T-helper 2 cell treated with Interferon-gamma antibody and Interleukin-4, amounts not matched to agents 5 μg/mL and 100 μg/mL, for 36 hours (primary cell): Measurements from ENCODE around the gene DDX10.
A peak's percentile ranks its signal among the peaks of the same experiment; 100 is the strongest.

ENCODE experiments used
- DNase-seq: peaks from one replicate; pipeline ENCODE4 v3.0.0; 2021; ENCODE audit warnings: low spot score
- H3K27ac Mint-ChIP-seq: one replicate; pipeline ENCODE4 v1.8.0; 2021; ENCODE audit warnings: mild to moderate bottlenecking, mixed read lengths
- H3K27me3 Mint-ChIP-seq: one replicate; pipeline ENCODE4 v1.8.0; 2021; ENCODE audit warnings: low read depth, mixed read lengths
- H3K36me3 Mint-ChIP-seq: one replicate; pipeline ENCODE4 v1.8.0; 2021; ENCODE audit warnings: low read depth, mixed read lengths
- H3K4me1 Mint-ChIP-seq: one replicate; pipeline ENCODE4 v1.8.0; 2021; ENCODE audit warnings: low read depth, mixed read lengths
- H3K4me3 Mint-ChIP-seq: one replicate; pipeline ENCODE4 v1.8.0; 2022; ENCODE audit warnings: mild to moderate bottlenecking, moderate library complexity, mixed read lengths
- H3K9me3 Mint-ChIP-seq: one replicate; pipeline ENCODE4 v1.8.0; 2021; ENCODE audit warnings: mixed read lengths

DDX10 gene

DNA sequence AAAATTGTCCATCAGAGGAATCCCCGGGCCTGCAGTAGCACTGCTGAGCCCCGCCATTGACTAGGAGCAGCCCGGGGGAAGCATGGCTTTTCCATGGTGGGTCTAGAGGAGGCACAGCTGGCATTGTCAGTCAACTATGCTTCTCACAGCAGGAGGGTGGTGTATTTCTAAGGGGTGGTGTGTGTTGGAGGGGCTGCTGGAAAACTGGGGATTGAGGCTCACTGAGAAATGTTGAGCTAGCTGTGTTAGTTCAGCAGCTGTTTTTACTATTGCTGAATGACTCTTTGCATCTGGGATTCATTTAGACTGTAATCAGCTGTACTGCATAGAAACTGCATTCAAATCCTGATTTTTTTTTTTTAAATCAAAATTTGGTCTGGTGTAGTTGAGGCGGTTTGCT lies 5.6 kb downstream of the DDX10 start:
- Mint-ChIP-seq H3K4me3 (no peak overlapping the region), H3K36me3 (peaks cover 14% of the 10 kb centered on the region), H3K27ac (no peak overlapping the region), H3K27me3 (no peaks in the 10 kb centered on the region), H3K9me3 (no peaks in the 10 kb centered on the region), H3K4me1 (peaks cover 26% of the 10 kb centered on the region)
- no peak for DNase-seq

DNA sequence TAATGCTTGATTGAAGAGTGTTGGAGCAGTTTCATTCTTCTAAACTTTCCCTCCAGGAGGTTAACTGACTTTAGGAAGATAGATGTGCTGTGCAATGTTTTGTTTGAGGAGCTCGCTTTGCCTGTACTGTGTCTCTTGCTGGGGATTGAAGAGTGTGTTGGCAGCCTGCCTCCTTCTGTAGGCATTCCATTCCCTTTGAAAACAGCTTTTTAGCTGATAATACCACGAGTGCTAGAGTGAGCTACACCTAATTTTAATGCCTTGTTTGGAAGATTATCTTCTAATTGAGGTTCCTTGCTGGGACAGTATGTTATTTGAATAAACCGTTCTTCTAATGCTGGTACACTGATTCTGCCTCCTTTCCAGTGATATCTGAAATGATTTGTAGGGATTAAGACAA lies 7.2 kb downstream of the DDX10 start:
- no peak overlapping the region for H3K27ac Mint-ChIP-seq
- peaks cover 20% of the 10 kb centered on the region for H3K36me3 Mint-ChIP-seq
- H3K9me3 Mint-ChIP-seq: no peaks in the 10 kb centered on the region
- DNase-seq: no peak
- no peaks in the 10 kb centered on the region for H3K27me3 Mint-ChIP-seq
- H3K4me3 Mint-ChIP-seq: no peak overlapping the region
- peaks cover 13% of the 10 kb centered on the region for H3K4me1 Mint-ChIP-seq

DNA sequence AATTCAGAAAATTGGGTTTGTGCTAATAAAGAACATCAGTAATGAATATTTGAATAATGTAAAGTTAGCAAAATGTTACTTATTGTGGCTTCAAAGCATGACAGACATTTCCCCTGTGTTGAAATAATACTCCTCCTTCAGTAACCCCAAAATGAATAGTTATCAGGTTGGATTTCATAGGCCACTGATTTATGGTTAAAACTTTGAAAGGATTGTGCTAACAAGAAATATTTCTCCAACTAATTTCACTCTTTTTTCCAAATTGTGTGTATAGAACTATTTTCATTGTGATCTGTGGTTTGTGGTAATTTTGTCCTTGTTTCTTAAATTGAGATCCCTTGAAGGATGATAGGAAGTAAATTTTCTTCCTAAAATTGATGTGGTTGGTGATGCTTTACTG lies 7.9 kb downstream of the DDX10 start:
- Mint-ChIP-seq H3K36me3 (peaks cover 23% of the 10 kb centered on the region), H3K4me1 (peaks cover 10% of the 10 kb centered on the region), H3K4me3 (no peak overlapping the region), H3K27me3 (no peaks in the 10 kb centered on the region), H3K27ac (no peak overlapping the region), H3K9me3 (no peaks in the 10 kb centered on the region)
- no peak for DNase-seq

DNA sequence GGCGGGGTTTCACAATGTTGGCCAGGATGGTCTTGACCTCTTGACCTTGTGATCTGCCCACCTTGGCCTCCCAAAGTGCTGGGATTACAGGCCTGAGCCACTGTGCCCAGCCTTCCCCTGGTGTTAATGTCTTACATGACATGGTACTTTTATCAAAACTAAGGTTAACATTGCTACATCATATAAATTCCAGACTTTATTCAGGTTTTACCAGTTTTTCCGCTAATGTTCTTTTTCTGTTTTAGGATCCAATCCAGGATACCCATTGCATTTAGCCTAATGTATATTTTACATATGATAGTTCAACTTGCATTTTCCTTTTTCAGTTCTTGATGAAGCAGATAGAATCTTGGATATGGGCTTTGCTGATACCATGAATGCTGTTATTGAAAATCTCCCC lies 14.2 kb downstream of the DDX10 start:
- no peak overlapping the region for H3K27ac Mint-ChIP-seq
- H3K9me3 Mint-ChIP-seq: no peaks in the 10 kb centered on the region
- H3K4me1 Mint-ChIP-seq: peaks cover 2% of the 10 kb centered on the region
- H3K36me3 Mint-ChIP-seq: peaks cover 44% of the 10 kb centered on the region
- H3K27me3 Mint-ChIP-seq: no peaks in the 10 kb centered on the region
- no peak for DNase-seq
- no peak overlapping the region for H3K4me3 Mint-ChIP-seq

DNA sequence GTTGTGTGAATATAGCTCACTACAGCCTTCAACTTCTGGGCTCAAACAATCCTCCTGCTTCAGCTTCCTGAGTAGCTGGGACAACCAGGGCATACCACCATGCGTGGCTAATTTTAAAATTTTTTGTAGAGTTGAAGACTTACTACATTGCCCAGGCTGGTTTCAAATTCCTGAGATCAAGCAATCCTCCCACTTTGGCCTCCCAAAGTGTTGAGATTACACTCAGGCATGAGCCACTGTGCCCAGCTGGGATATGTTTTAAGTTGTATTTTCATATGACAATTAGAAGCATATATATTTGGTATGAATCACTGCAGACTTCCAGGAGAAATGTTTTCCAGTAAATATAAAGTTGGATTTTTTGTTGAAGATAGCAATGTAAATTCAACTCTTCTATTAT lies 15.4 kb downstream of the DDX10 start:
- H3K27me3 Mint-ChIP-seq: no peaks in the 10 kb centered on the region
- H3K9me3 Mint-ChIP-seq: no peaks in the 10 kb centered on the region
- no peak overlapping the region for H3K27ac Mint-ChIP-seq
- H3K4me3 Mint-ChIP-seq: no peak overlapping the region
- peaks cover 46% of the 10 kb centered on the region for H3K36me3 Mint-ChIP-seq
- no peak for DNase-seq
- H3K4me1 Mint-ChIP-seq: peaks cover 2% of the 10 kb centered on the region

DNA sequence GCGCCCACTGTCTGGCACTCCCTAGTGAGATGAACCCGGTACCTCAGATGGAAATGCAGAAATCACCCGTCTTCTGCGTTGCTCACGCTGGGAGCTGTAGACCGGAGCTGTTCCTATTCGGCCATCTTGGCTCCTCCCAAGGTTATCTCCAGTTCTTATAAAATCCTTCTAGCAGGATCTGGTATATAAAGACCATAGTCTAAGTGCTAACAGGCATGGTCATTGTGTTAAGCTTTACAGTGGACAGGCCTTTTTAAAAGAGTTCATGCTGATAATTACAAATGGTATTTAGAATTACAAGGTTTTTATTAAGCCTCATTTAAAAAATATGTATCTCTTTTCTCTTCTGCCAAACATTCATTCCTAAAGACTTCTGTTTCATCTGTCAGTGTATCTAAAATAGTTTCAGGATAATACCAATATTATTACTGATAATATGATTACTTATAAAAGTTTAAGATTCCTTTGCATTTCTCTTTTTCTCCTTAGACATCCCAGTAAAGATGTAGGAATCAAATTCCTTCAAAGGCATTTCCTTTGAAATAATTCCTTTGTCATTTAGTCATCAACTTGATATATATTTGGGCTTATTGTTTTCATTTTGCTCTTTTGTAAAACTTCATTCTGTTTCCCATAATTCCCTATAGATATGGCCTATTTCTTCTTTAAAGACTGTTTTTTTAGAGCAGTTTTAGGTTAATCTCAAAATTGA lies 20.7 kb downstream of the DDX10 start:
- H3K27ac Mint-ChIP-seq: no peak overlapping the region
- H3K36me3 Mint-ChIP-seq: peaks cover 55% of the 10 kb centered on the region
- H3K4me1 Mint-ChIP-seq: peaks cover 2% of the 10 kb centered on the region
- no peak overlapping the region for H3K4me3 Mint-ChIP-seq
- no peaks in the 10 kb centered on the region for H3K9me3 Mint-ChIP-seq
- no peak for DNase-seq
- H3K27me3 Mint-ChIP-seq: no peaks in the 10 kb centered on the region

DNA sequence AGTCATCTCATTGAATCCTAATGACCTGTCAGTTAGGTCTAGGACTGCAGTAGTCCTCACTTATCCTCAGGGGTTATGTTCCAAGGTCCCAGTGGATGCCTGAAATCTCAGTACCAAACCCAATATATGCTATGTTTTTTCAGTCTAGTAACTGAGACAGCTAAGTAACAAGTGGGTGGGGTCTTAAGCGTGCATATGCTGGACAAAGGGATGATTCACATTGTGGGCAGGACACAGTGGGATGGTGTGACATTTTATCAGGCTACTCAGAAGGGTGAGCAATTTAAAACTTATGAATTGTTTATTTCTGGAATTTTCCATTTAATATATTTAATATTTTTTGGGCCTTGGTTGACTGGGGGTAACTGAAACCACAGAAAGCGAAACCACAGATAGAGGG lies 29.0 kb downstream of the DDX10 start:
- H3K4me3 Mint-ChIP-seq: no peak overlapping the region
- H3K9me3 Mint-ChIP-seq: no peaks in the 10 kb centered on the region
- H3K36me3 Mint-ChIP-seq: peaks cover 33% of the 10 kb centered on the region
- no peak for DNase-seq
- no peaks in the 10 kb centered on the region for H3K4me1 Mint-ChIP-seq
- no peaks in the 10 kb centered on the region for H3K27me3 Mint-ChIP-seq
- H3K27ac Mint-ChIP-seq: no peak overlapping the region

DNA sequence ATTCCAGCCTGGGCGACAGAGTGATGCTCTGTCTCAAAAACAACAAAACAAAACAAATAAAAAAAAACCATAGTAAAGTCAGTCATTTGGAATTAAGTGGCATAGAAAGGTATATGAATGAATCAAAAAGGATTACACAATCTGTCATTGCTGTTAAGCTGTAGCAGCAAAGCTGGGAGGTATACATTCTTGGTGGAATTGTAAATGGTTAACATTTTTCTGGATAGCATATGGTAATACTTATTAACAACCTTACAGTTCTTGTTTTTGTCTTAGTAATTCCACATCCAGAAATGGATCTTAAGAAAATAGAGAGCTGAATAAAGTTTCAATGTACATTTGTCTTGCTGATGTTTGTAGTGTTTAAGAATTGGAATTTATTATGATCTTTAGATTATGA lies 30.0 kb downstream of the DDX10 start:
- DNase-seq: no peak
- Mint-ChIP-seq H3K4me1 (no peaks in the 10 kb centered on the region), H3K27me3 (no peaks in the 10 kb centered on the region), H3K4me3 (no peak overlapping the region), H3K36me3 (peaks cover 26% of the 10 kb centered on the region), H3K9me3 (no peaks in the 10 kb centered on the region), H3K27ac (no peak overlapping the region)

DNA sequence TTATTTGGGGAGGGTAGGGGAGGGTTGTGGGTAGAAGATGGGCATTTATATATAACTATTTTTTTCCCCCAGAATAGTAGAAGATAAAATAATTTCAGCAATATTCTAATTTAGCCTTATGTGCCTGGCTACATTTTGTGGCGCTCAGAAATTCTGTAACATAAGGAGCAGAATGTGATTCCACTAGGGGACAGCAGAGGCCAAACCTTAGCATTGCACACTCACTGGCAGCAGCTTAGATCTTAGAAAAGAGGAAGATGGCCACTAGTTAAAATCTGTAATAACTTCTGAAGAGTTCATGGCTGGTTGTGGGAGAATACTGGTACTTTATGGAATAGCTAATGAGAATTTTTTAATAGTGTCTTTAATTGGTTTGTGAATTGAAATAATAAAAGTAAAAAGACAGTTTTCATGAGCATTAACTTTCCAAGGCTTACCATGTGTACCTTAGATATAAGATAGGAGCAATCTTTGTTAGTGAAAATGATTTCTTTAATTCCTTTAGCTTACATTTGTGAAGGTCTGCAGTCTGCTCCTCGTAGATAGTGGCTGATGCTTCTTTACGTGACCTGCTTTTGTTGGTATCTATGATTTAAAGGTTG lies 33.1 kb downstream of the DDX10 start:
- Mint-ChIP-seq H3K27ac (no peak overlapping the region), H3K4me3 (no peak overlapping the region), H3K4me1 (no peaks in the 10 kb centered on the region), H3K36me3 (peaks cover 18% of the 10 kb centered on the region), H3K27me3 (no peaks in the 10 kb centered on the region), H3K9me3 (no peaks in the 10 kb centered on the region)
- peak; percentile 14 for DNase-seq

DNA sequence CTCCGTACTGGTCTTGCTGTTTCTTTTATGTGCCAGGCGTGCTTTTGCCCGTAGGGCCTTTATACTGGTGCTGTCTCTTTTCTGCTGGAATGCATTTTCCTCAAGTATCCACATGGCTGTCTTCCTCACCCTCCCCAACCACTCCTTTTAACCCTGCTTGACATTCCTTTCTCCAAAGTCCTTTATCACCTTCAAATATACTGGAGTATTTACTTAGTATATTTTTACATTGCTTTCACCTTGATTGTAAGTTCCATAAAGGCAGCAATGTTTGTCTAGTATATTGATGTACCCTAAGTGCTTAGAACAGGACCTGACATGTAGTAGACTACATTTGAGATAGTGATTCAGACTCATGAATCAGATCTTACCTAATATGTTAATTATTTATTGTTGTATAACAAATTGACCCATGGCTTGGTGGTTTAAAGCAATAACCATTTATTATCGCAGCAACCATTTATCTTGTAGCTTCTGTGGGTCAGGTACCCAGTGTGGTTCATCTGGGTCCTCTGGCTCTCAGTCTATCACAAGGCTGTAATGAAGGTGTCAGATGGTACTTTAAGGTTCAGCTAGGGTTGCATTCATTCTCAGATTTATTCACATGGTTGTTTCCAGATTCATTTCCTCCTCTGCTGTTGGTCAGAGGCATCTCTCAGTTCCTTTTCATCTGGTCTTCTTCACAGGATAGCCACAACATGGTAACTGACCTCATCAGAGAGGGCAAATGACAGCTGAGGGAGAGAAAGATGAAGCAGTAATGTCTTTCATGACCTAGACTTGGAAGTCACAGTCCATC lies 34.2 kb downstream of the DDX10 start:
- H3K9me3 Mint-ChIP-seq: no peaks in the 10 kb centered on the region
- H3K4me1 Mint-ChIP-seq: no peaks in the 10 kb centered on the region
- DNase-seq: no peak
- peaks cover 14% of the 10 kb centered on the region for H3K36me3 Mint-ChIP-seq
- H3K4me3 Mint-ChIP-seq: no peak overlapping the region
- H3K27me3 Mint-ChIP-seq: no peaks in the 10 kb centered on the region
- no peak overlapping the region for H3K27ac Mint-ChIP-seq

DNA sequence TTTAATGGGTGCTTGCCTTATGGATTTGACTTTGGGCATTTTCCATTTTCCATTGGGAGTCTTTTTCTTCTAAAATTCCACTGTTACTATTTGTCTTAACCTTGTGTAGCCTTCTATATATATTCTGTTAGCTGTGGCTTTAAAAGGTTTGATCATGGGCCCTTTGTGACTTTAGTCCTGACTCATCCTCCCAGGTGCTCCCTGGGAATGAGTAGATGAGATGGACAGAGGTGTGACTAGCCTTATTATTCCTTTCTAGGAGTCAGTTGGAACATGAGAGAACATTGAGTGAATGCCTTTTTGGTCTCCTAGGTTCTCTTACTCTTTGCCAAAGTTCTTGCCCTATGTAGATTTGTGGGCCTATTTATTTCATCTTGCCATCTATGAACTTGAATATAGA lies 39.0 kb downstream of the DDX10 start:
- H3K36me3 Mint-ChIP-seq: peaks cover 38% of the 10 kb centered on the region
- H3K9me3 Mint-ChIP-seq: peaks cover 10% of the 10 kb centered on the region
- DNase-seq: no peak
- no peak overlapping the region for H3K27ac Mint-ChIP-seq
- H3K27me3 Mint-ChIP-seq: no peaks in the 10 kb centered on the region
- no peaks in the 10 kb centered on the region for H3K4me1 Mint-ChIP-seq
- H3K4me3 Mint-ChIP-seq: no peak overlapping the region

DNA sequence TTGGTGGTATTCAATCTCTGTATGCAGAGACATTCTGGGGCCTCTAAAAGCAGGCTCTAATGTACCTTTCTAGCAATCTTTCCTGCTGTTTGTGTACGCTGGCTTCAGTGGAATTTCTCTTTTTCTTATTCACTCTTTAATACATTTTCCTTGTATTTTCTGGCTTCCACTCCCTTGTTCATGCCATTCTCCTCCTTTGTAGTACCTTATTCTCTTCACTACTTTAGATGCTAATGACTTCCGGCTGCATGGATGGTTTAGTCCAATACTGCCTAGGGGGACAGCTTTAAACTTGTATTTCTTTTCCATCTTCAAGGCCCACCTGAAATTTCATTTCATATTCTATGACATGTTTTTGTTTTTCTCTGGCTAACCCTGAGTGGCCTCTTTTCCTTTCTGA lies 40.2 kb downstream of the DDX10 start:
- Mint-ChIP-seq H3K36me3 (peaks cover 49% of the 10 kb centered on the region), H3K4me1 (peaks cover 7% of the 10 kb centered on the region), H3K27me3 (no peaks in the 10 kb centered on the region), H3K9me3 (peaks cover 20% of the 10 kb centered on the region), H3K4me3 (no peak overlapping the region), H3K27ac (no peak overlapping the region)
- DNase-seq: no peak

DNA sequence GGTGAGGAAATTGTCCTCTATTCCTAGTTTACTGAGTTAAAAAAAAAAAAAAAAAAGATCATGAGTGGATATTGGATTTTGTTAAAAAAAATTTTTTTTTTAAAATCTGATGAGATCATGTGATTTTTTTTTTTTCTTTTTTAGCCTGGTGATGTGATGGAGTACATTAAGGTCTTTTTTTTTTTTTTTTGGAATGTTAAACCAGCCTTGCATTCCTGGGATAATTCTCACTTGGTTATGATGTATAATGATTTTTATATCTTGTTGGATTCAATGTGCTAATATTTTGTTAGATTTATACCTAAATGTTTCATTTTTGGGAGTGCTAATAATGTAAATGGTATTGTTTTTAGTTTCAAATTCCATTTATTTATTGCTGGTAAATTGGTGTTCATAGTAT lies 43.3 kb downstream of the DDX10 start:
- DNase-seq: no peak
- H3K4me1 Mint-ChIP-seq: peaks cover 13% of the 10 kb centered on the region
- no peak overlapping the region for H3K4me3 Mint-ChIP-seq
- no peaks in the 10 kb centered on the region for H3K27me3 Mint-ChIP-seq
- peaks cover 30% of the 10 kb centered on the region for H3K9me3 Mint-ChIP-seq
- peaks cover 70% of the 10 kb centered on the region for H3K36me3 Mint-ChIP-seq
- H3K27ac Mint-ChIP-seq: no peak overlapping the region

DNA sequence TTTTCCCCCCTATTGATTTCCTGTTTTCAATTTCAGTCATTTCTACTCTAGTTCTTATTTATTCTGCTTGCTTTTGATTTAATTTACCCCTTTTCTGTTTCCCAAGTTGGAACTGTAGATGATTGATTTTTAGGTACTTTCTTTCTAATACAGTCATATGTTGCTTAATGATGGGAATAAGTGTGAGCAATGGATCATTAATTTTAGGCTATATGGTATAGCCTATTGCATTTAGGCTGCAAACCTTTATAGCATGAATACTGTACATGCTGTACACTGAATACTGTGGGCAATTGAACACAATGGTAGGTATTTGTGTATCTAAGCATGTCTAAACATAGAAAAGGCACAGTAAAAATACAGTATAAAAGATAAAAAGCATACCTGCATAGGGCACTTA lies 44.9 kb downstream of the DDX10 start:
- H3K9me3 Mint-ChIP-seq: peaks cover 30% of the 10 kb centered on the region
- DNase-seq: no peak
- peaks cover 17% of the 10 kb centered on the region for H3K4me1 Mint-ChIP-seq
- H3K27me3 Mint-ChIP-seq: no peaks in the 10 kb centered on the region
- H3K36me3 Mint-ChIP-seq: peaks cover 74% of the 10 kb centered on the region
- H3K27ac Mint-ChIP-seq: no peak overlapping the region
- H3K4me3 Mint-ChIP-seq: no peak overlapping the region
